K562 (cell line): ENCODE data around the gene TMEM59. TPM values are rescaled to one million over a fixed set of nuclear protein-coding genes. Genes with fewer than 3 reads are reported as not detected.

Source experiments
- ATAC-seq: fragments of 200-7000 bp; cut with Tn5 transposase; 3 replicates; pipeline ENCODE4 v1.9.1; 2020; ENCODE audit warnings: moderate library complexity
- BruUV-seq: library from RNA; stranded (reverse); fragments of 400-500 nt; replicated peaks from 2 replicates; lab custom pipeline; 2021; lab: Mats Ljungman, UMichigan
- CTCF ChIA-PET: fragments of 300-600 bp; formaldehyde crosslinking; extraction: SDS; loops from one replicate; lab custom pipeline; 2021; ENCODE audit warnings: low intra/inter-chr PET ratio; lab: Yijun Ruan, JAX
- POLR2A ChIA-PET: fragments of 300-600, 350-650 bp; sonication (Branson Sonifier 250); formaldehyde crosslinking; extraction: SDS; loops from one replicate; lab custom pipeline; 2021; ENCODE audit warnings: antibody characterized with exemption, inconsistent platforms; lab: Yijun Ruan, JAX
- DNase-seq, 4 experiments: peaks; one replicate each; pipeline versions ENCODE4 v3.0.0 to v3.0.0-alpha.2; 2011 to 2018; ENCODE audit warnings: low spot score in 3 of 4, mixed read lengths in 3 of 4; ENCODE audit errors: extremely low read depth in 1 of 4
- FAIRE-seq: peaks from 2 replicates; lab custom pipeline; 2011; peaks lifted over from hg19 to GRCh38; lab: Jason Lieb, UNC
- H2AFZ ChIP-seq: 2 replicates; pipeline ENCODE4 v1.6.0; 2011; ENCODE audit warnings: low read depth, low read length, control low read depth, inconsistent platforms
- H3K27ac ChIP-seq: fragments of 200-600 bp; 3 replicates; pipeline ENCODE4 v1.8.0; 2011; ENCODE audit warnings: low read depth, mild to moderate bottlenecking, control low read depth, inconsistent platforms, low read length, moderate library complexity, mixed read lengths; ENCODE audit errors: extremely low read depth
- H3K27me3 ChIP-seq, 2 experiments: fragments of 300-600 bp in 1 of 2; 2 replicates in 1 of 2; 3 replicates in 1 of 2; pipeline versions ENCODE4 v1.6.0 to v1.8.0; 2011; ENCODE audit warnings: inconsistent platforms in 2 of 2, low read length in 2 of 2, mild to moderate bottlenecking in 1 of 2, mixed read lengths in 1 of 2, moderate library complexity in 1 of 2; ENCODE audit not compliant: control insufficient read depth in 2 of 2, insufficient read depth in 2 of 2
- H3K36me3 ChIP-seq: fragments of 300-600 bp; 3 replicates; pipeline ENCODE4 v1.8.0; 2011; ENCODE audit warnings: mild to moderate bottlenecking, low read length, inconsistent platforms; ENCODE audit not compliant: control insufficient read depth, insufficient read depth
- H3K4me1 ChIP-seq, 2 experiments: fragments of 200-600 bp in 1 of 2; replicated peaks in 1 of 2; 2 replicates in 1 of 2; 3 replicates in 1 of 2; pipeline versions ENCODE4 v1.5.1 to v1.8.0; 2011; ENCODE audit warnings: inconsistent platforms in 2 of 2, low read length in 2 of 2, mild to moderate bottlenecking in 1 of 2, mixed read lengths in 1 of 2, moderate library complexity in 1 of 2; ENCODE audit not compliant: control insufficient read depth in 2 of 2, insufficient read depth in 2 of 2
- H3K4me2 ChIP-seq: 2 replicates; pipeline ENCODE4 v1.6.1; 2011; ENCODE audit warnings: low read length, control low read depth, inconsistent platforms, mixed read lengths; ENCODE audit not compliant: insufficient read depth
- H3K4me3 ChIP-seq: fragments of 200-600 bp; sonication (generic), shearing (Covaris generic); 2 replicates; pipeline ENCODE4 v1.5.1; 2016; ENCODE audit warnings: control low read depth, inconsistent platforms
- H3K79me2 ChIP-seq: fragments of 200-600 bp; 3 replicates; pipeline ENCODE4 v1.8.0; 2011; ENCODE audit warnings: low read length, inconsistent platforms; ENCODE audit not compliant: control insufficient read depth, insufficient read depth
- H3K9ac ChIP-seq, 2 experiments: 2 replicates each; pipeline versions ENCODE4 v1.6.0 to v1.6.1; 2011; ENCODE audit warnings: low read depth in 2 of 2, low read length in 2 of 2, control low read depth in 1 of 2, inconsistent platforms in 1 of 2, mild to moderate bottlenecking in 1 of 2, mixed read lengths in 1 of 2; ENCODE audit not compliant: insufficient read depth in 1 of 2
- H3K9me1 ChIP-seq: one replicate; pipeline ENCODE4 v1.6.0; 2011; ENCODE audit warnings: inconsistent platforms, mild to moderate bottlenecking, low read length, moderate library complexity; ENCODE audit not compliant: control insufficient read depth, insufficient read depth
- H3K9me3 ChIP-seq: replicated peaks from 2 replicates; pipeline ENCODE4 v1.5.1; 2011; ENCODE audit warnings: low read depth, low read length, inconsistent platforms; ENCODE audit not compliant: control insufficient read depth, insufficient read depth
- H4K20me1 ChIP-seq: replicated peaks from 2 replicates; pipeline ENCODE4 v1.6.1; 2011; ENCODE audit warnings: low read length, inconsistent platforms, mixed read lengths; ENCODE audit not compliant: control insufficient read depth, insufficient read depth
- ATF7 ChIP-seq: fragments of 450-650 bp; IDR thresholded peaks from 2 replicates; pipeline ENCODE4 v1.7.1; 2014; ENCODE audit warnings: mild to moderate bottlenecking, moderate library complexity
- HDAC1 ChIP-seq, 2 experiments: fragments of 450-650 bp; IDR thresholded peaks; 2 replicates each; pipeline ENCODE4 v1.6.1; 2016 to 2017; ENCODE audit warnings: inconsistent platforms in 1 of 2, mild to moderate bottlenecking in 1 of 2, moderate library complexity in 1 of 2
- RBM15 ChIP-seq: fragments of 200-400 bp; formaldehyde crosslinking; IDR thresholded peaks from 2 replicates; pipeline ENCODE4 v1.6.1; 2018; ENCODE audit warnings: mild to moderate bottlenecking, low read length, moderate library complexity; ENCODE audit not compliant: insufficient read depth
- TSC22D4 ChIP-seq: fragments of 450-650 bp; IDR thresholded peaks from 2 replicates; pipeline ENCODE4 v1.6.1; 2016; ENCODE audit warnings: missing genetic modification characterization, missing biosample characterization, control low read depth
- YBX1 ChIP-seq: fragments of 450-650 bp; IDR thresholded peaks from 2 replicates; pipeline ENCODE4 v1.7.1; 2016; ENCODE audit warnings: mild to moderate bottlenecking
- ZBTB17 ChIP-seq: fragments of 450-650 bp; formaldehyde crosslinking; IDR thresholded peaks from 2 replicates; pipeline ENCODE4 v1.4.0; 2020; ENCODE audit warnings: mild to moderate bottlenecking
- ZNF146 ChIP-seq: IDR thresholded peaks from one replicate; pipeline ENCODE4 v1.6.1; 2018; ENCODE audit warnings: missing compliant biosample characterization; ENCODE audit not compliant: unreplicated experiment
- WGBS: fragments of 100-300 bp; shearing (Covaris generic); methylation state at CpG from one replicate; pipeline ENCODE4 v1.1.6; 2016; ENCODE audit warnings: low coverage, mixed read lengths; ENCODE audit not compliant: insufficient coverage; ENCODE audit errors: missing lambda C conversion rate; 5-methylcytosine and 5-hydroxymethylcytosine counted together
- in situ Hi-C: fragments of 300-500 bp; cut with MboI; formaldehyde crosslinking; loops from 4 replicates; pipeline ENCODE4 v1.15.0; 2018; ENCODE audit warnings: inconsistent platforms, mixed read lengths
- intact Hi-C: fragments of 100-400 bp; cut with micrococcal nuclease; formaldehyde crosslinking; loops from 2 replicates; pipeline ENCODE4 v1.14.2; 2022
- polyA plus RNA-seq, 8 experiments: library from polyadenylated mRNA; depleted of rRNA in 4 of 8; stranded (reverse) in 5 of 8; unstranded in 3 of 8; fragments of >200 nt; fragmentation: Nextera tagmentation in 2 of 8; fragmentation: Illumina TruSeq in 1 of 8; extraction: Ambion mirVana in 2 of 8; extraction: Trizol in 1 of 8; gene quantifications; 2 replicates each; pipeline versions ENCODE4 v1.2.1 to v1.2.3, GENCODE V29; 2011 to 2014; ENCODE audit warnings: inconsistent platforms in 1 of 8, missing spikeins in 1 of 8
- total RNA-seq, 7 experiments: library from RNA; depleted of rRNA in 6 of 7; stranded (reverse); fragments of >200 nt in 6 of 7; fragmentation: Illumina TruSeq in 2 of 7; extraction: Trizol in 2 of 7; gene quantifications; 2 replicates each; pipeline versions ENCODE4 v1.2.1 to v1.2.3, GENCODE V29; 2011 to 2021; ENCODE audit warnings: low replicate concordance in 1 of 7
- TF ChIP-seq, protein P1 (sequence below): fragments of 450-650 bp; IDR thresholded peaks from 2 replicates; pipeline ENCODE4 v1.6.1; 2016; ENCODE audit warnings: mild to moderate bottlenecking
- TF ChIP-seq, protein P2 (sequence below): IDR thresholded peaks from 2 replicates; pipeline ENCODE4 v1.6.1; 2016; ENCODE audit warnings: missing genetic modification characterization, missing compliant biosample characterization
- TF ChIP-seq, protein P3 (sequence below): fragments of 450-650 bp; formaldehyde crosslinking; IDR thresholded peaks from 2 replicates; pipeline ENCODE4 v1.4.0; 2022; ENCODE audit warnings: missing genetic modification characterization
- TF ChIP-seq, protein P4 (sequence below): fragments of 450-650 bp; IDR thresholded peaks from 2 replicates; pipeline ENCODE4 v1.6.1; 2017; ENCODE audit warnings: mild to moderate bottlenecking, moderate library complexity

Gene TMEM59
- total and polyA plus RNA-seq, 9 of the 15 experiments (the other 6 are each of a cell fraction or from before 2014, with no cell fraction given) = 93.1 to 316 (median 151) TPM

DNA sequence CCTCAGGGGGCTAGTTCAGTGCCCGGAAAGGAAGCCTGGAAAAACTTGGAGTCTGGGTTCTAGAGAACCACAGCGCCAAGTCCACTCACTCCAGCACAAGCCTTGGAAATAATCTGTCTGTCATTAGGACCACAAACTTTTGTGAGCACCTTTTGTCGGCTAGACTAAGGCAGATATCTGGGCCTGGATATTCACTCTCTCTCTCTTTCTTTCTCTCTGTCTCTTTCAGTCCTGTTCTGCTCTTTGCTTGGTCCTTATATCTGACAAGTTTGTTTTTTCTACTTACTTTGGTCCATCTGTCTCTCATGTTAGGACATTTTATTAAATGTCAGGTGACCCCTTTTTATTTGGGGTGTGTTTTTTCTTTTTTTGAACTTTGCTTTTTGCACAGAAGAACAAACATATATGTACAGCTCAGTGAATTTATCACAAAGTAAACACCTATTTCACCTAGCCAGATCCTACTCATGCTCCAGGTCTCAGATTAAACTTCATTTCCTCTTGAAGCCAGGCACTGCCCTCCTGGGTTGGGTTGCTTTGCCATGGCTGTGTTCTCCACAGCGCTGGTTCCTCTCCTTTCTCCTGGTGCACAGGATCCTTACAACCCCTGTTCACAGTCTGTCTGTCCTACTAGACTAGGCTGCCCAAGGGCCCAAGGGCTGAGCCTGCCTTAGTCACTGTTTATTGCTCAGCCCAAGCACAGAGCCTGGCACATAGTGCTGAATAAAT, 41.2 kb upstream of the TMEM59 start:
- H3K36me3 ChIP-seq = peaks cover 4% of the 10 kb centered on the region; the same call in 1 of the 3 replicates
- ChIA-PET POLR2A (interaction anchor here (0.6 to 2.3 kb wide), 5 partner anchors 12 to 176 kb away, joined by 3 to 7 read pairs (median 4); no protein-coding TSS in a partner anchor), CTCF (no interaction called here)
- H3K9ac ChIP-seq = peak overlapping the region in 1 of 2 experiments; percentile 39; a peak in 1 of 4 replicates
- no peaks in the 10 kb centered on the region for H3K9me3 ChIP-seq
- ATAC-seq (no peak), FAIRE-seq (no peak)
- WGBS = 53% methylated on average over 4 of the region's 4 CpGs
- intact Hi-C loops = no loop called here
- H3K4me2 ChIP-seq = no peak overlapping the region
- H3K9me1 ChIP-seq = no peaks in the 10 kb centered on the region
- H4K20me1 ChIP-seq = no peaks in the 10 kb centered on the region
- no peaks in the 10 kb centered on the region for H3K27me3 ChIP-seq
- in situ Hi-C loops = no loop called here
- no peak overlapping the region for H2AFZ ChIP-seq
- no peak overlapping the region for H3K27ac ChIP-seq
- 0 out of 5 replicates have a peak, but pooled peaks cover 0 to 4% of the 10 kb centered on the region in 2 experiments for H3K4me1 ChIP-seq
- H3K79me2 ChIP-seq = no peaks in the 10 kb centered on the region
- TF ChIP-seq, protein P1, sequence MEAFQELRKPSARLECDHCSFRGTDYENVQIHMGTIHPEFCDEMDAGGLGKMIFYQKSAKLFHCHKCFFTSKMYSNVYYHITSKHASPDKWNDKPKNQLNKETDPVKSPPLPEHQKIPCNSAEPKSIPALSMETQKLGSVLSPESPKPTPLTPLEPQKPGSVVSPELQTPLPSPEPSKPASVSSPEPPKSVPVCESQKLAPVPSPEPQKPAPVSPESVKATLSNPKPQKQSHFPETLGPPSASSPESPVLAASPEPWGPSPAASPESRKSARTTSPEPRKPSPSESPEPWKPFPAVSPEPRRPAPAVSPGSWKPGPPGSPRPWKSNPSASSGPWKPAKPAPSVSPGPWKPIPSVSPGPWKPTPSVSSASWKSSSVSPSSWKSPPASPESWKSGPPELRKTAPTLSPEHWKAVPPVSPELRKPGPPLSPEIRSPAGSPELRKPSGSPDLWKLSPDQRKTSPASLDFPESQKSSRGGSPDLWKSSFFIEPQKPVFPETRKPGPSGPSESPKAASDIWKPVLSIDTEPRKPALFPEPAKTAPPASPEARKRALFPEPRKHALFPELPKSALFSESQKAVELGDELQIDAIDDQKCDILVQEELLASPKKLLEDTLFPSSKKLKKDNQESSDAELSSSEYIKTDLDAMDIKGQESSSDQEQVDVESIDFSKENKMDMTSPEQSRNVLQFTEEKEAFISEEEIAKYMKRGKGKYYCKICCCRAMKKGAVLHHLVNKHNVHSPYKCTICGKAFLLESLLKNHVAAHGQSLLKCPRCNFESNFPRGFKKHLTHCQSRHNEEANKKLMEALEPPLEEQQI = no peak
- TF ChIP-seq, protein P2, sequence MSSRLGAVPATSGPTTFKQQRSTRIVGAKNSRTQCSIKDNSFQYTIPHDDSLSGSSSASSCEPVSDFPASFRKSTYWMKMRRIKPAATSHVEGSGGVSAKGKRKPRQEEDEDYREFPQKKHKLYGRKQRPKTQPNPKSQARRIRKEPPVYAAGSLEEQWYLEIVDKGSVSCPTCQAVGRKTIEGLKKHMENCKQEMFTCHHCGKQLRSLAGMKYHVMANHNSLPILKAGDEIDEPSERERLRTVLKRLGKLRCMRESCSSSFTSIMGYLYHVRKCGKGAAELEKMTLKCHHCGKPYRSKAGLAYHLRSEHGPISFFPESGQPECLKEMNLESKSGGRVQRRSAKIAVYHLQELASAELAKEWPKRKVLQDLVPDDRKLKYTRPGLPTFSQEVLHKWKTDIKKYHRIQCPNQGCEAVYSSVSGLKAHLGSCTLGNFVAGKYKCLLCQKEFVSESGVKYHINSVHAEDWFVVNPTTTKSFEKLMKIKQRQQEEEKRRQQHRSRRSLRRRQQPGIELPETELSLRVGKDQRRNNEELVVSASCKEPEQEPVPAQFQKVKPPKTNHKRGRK (tag) = no peak
- no peak for TF ChIP-seq TSC22D4 (tag)
- TF ChIP-seq, protein P3, sequence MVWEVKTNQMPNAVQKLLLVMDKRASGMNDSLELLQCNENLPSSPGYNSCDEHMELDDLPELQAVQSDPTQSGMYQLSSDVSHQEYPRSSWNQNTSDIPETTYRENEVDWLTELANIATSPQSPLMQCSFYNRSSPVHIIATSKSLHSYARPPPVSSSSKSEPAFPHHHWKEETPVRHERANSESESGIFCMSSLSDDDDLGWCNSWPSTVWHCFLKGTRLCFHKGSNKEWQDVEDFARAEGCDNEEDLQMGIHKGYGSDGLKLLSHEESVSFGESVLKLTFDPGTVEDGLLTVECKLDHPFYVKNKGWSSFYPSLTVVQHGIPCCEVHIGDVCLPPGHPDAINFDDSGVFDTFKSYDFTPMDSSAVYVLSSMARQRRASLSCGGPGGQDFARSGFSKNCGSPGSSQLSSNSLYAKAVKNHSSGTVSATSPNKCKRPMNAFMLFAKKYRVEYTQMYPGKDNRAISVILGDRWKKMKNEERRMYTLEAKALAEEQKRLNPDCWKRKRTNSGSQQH (CRISPR knock-in tag) = no peak
- TF ChIP-seq ZBTB17 (CRISPR knock-in tag) = no peak
- TF ChIP-seq ATF7 = no peak
- TF ChIP-seq RBM15 = no peak
- TF ChIP-seq HDAC1 (IDR thresholded peaks at IDR 0.05) = no peak
- TF ChIP-seq, protein P4, sequence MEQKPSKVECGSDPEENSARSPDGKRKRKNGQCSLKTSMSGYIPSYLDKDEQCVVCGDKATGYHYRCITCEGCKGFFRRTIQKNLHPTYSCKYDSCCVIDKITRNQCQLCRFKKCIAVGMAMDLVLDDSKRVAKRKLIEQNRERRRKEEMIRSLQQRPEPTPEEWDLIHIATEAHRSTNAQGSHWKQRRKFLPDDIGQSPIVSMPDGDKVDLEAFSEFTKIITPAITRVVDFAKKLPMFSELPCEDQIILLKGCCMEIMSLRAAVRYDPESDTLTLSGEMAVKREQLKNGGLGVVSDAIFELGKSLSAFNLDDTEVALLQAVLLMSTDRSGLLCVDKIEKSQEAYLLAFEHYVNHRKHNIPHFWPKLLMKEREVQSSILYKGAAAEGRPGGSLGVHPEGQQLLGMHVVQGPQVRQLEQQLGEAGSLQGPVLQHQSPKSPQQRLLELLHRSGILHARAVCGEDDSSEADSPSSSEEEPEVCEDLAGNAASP = no peak
- no peak for TF ChIP-seq ZNF146
- no peak for TF ChIP-seq YBX1
- TF ChIP-seq, all 486 proteins: peak for 0
- H3K4me3 ChIP-seq = no peak overlapping the region
- no peak for DNase-seq
- no TSS peak for BruUV-seq
